Measurements from ENCODE around the gene RAB11FIP4.
"Not testable (repeated sequence)": the region's sequence is repeated elsewhere in the genome, so short reads cannot be mapped to it uniquely, and the experiment has no call there.

The RAB11FIP4 gene

GRCh38 chr17:31431852-31432658 is 40.6 kb downstream of the RAB11FIP4 start:
- DNase-seq (ENCODE audit: low read depth in 4 of 4, low spot score in 1 of 4), result no peak

- no peak for DNase-seq (ENCODE audit: low read depth in 4 of 4, low spot score in 1 of 4)
Measured at GRCh38 chr17:31433091-31433790, 41.8 kb downstream of the RAB11FIP4 start.

GRCh38 chr17:31433811-31434726 is 42.6 kb downstream of the RAB11FIP4 start:
- DNase-seq (ENCODE audit: low read depth in 4 of 4, low spot score in 1 of 4), result no peak

- no peak for DNase-seq (ENCODE audit: low read depth in 4 of 4, low spot score in 1 of 4)
Measured at GRCh38 chr17:31434727-31435050, 43.2 kb downstream of the RAB11FIP4 start.

GRCh38 chr17:31435581-31435980 is 44.1 kb downstream of the RAB11FIP4 start:
- DNase-seq (ENCODE audit: low read depth in 4 of 4, low spot score in 1 of 4), result no peak

- no peak for DNase-seq (ENCODE audit: low read depth in 4 of 4, low spot score in 1 of 4)
Measured at GRCh38 chr17:31437720-31438400, 46.4 kb downstream of the RAB11FIP4 start.

- no peak for DNase-seq (ENCODE audit: low read depth in 4 of 4, low spot score in 1 of 4)
Measured at GRCh38 chr17:31439716-31440115, 48.2 kb downstream of the RAB11FIP4 start.

- DNase-seq (ENCODE audit: low read depth in 4 of 4, low spot score in 1 of 4), result no peak
Measured at GRCh38 chr17:31442276-31442675, 50.8 kb downstream of the RAB11FIP4 start.

GRCh38 chr17:31442856-31443255 is 51.4 kb downstream of the RAB11FIP4 start:
- DNase-seq (ENCODE audit: low read depth in 4 of 4, low spot score in 1 of 4), result not testable (repeated sequence)

- no peak for DNase-seq (ENCODE audit: low read depth in 4 of 4, low spot score in 1 of 4)
Measured at GRCh38 chr17:31443386-31443785, 51.9 kb downstream of the RAB11FIP4 start.

GRCh38 chr17:31444026-31444425 is 52.6 kb downstream of the RAB11FIP4 start:
- DNase-seq (ENCODE audit: low read depth in 4 of 4, low spot score in 1 of 4), result no peak

GRCh38 chr17:31446195-31446967 is 54.9 kb downstream of the RAB11FIP4 start:
- no peak for DNase-seq (ENCODE audit: low read depth in 4 of 4, low spot score in 1 of 4)

GRCh38 chr17:31448467-31449077 is 57.1 kb downstream of the RAB11FIP4 start:
- DNase-seq (ENCODE audit: low read depth in 4 of 4, low spot score in 1 of 4), result no peak

GRCh38 chr17:31449111-31449510 is 57.6 kb downstream of the RAB11FIP4 start:
- no peak for DNase-seq (ENCODE audit: low read depth in 4 of 4, low spot score in 1 of 4)

- DNase-seq (ENCODE audit: low read depth in 4 of 4, low spot score in 1 of 4), result no peak
Measured at GRCh38 chr17:31449746-31450145, 58.3 kb downstream of the RAB11FIP4 start.

GRCh38 chr17:31452101-31452500 is 60.6 kb downstream of the RAB11FIP4 start:
- no peak for DNase-seq (ENCODE audit: low read depth in 4 of 4, low spot score in 1 of 4)

- no peak for DNase-seq (ENCODE audit: low read depth in 4 of 4, low spot score in 1 of 4)
Measured at GRCh38 chr17:31452561-31453110, 61.2 kb downstream of the RAB11FIP4 start.

- DNase-seq (ENCODE audit: low read depth in 4 of 4, low spot score in 1 of 4), result no peak
Measured at GRCh38 chr17:31453896-31454295, 62.4 kb downstream of the RAB11FIP4 start.

- no peak for DNase-seq (ENCODE audit: low read depth in 4 of 4, low spot score in 1 of 4)
Measured at GRCh38 chr17:31456814-31457213, 65.3 kb downstream of the RAB11FIP4 start.

All from stimulated activated CD4-positive, alpha-beta T cell treated with anti-CD3 and anti-CD28 coated beads, Interleukin-1b, Interleukin-23, amount 100 ng/mL, for 24 hours (primary cell).